Activated naive CD8-positive, alpha-beta T cell treated with anti-CD3 and anti-CD28 coated beads, Interleukin-2, amount 50 U/mL, for 24 hours (primary cell): ENCODE measurements around the gene RABGAP1L.
"Not testable (repeated sequence)": the region's sequence is repeated elsewhere in the genome, so short reads cannot be mapped to it uniquely, and the experiment has no call there.

Experiments used
- ATAC-seq: fragments of 150-1000 bp; cut with Tn5 transposase; one replicate; pipeline ENCODE4 v1.10.0; 2021
- DNase-seq: peaks from one replicate; pipeline ENCODE4 v3.0.0; 2021
- H3K27ac Mint-ChIP-seq: one replicate; pipeline ENCODE4 v1.8.0; 2021; ENCODE audit warnings: mild to moderate bottlenecking, mixed read lengths
- H3K27me3 Mint-ChIP-seq: one replicate; pipeline ENCODE4 v1.8.0; 2021; ENCODE audit warnings: mixed read lengths
- H3K36me3 Mint-ChIP-seq: one replicate; pipeline ENCODE4 v1.8.0; 2021; ENCODE audit warnings: low read depth, mixed read lengths
- H3K4me1 Mint-ChIP-seq: one replicate; pipeline ENCODE4 v1.8.0; 2021; ENCODE audit warnings: mixed read lengths
- H3K4me3 Mint-ChIP-seq: one replicate; pipeline ENCODE4 v1.8.0; 2021; ENCODE audit warnings: mild to moderate bottlenecking, moderate library complexity, mixed read lengths
- H3K9me3 Mint-ChIP-seq: one replicate; pipeline ENCODE4 v1.8.0; 2021; ENCODE audit warnings: mixed read lengths

Gene RABGAP1L

GRCh38 chr1:174142836-174143235 lies 16.5 kb upstream of the RABGAP1L start:
- Mint-ChIP-seq H3K4me3 (no peak overlapping the region), H3K9me3 (no peaks in the 10 kb centered on the region), H3K27ac (no peak overlapping the region), H3K27me3 (peaks cover 2% of the 10 kb centered on the region), H3K4me1 (peaks cover 1% of the 10 kb centered on the region), H3K36me3 (no peaks in the 10 kb centered on the region)
- ATAC-seq: no peak
- DNase-seq: no peak

- not testable (repeated sequence) for H3K27ac Mint-ChIP-seq, H3K4me1 Mint-ChIP-seq, H3K27me3 Mint-ChIP-seq
Measured at GRCh38 chr1:174143727-174144396, 15.5 kb upstream of the RABGAP1L start.

DNA sequence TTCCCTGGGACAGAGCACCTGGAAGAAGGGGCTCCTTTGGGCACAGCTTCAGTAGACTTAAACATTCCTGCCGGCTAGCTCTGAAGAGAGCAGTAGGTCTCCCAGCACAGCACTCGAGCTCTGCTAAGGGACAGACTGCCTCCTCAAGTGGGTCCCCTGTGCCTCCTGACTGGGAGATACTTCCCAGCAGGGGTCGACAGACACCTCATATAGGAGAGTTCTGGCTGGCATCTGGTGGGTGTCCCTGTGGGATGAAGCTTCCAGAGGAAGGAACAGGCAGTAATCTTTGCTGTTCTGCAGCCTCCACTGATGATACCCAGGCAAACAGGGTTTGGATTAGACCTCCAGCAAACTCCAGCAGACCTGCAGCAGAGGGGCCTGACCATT lies 14.9 kb upstream of the RABGAP1L start:
- not testable (repeated sequence) for H3K4me1 Mint-ChIP-seq, H3K4me3 Mint-ChIP-seq, H3K9me3 Mint-ChIP-seq, H3K36me3 Mint-ChIP-seq, ATAC-seq, DNase-seq, H3K27ac Mint-ChIP-seq, H3K27me3 Mint-ChIP-seq

More at GRCh38 chr1:174143727-174144396, 15.5 kb upstream of the RABGAP1L start:
- ATAC-seq, H3K4me3 Mint-ChIP-seq, DNase-seq, H3K9me3 Mint-ChIP-seq, H3K36me3 Mint-ChIP-seq: not testable (repeated sequence)

DNA sequence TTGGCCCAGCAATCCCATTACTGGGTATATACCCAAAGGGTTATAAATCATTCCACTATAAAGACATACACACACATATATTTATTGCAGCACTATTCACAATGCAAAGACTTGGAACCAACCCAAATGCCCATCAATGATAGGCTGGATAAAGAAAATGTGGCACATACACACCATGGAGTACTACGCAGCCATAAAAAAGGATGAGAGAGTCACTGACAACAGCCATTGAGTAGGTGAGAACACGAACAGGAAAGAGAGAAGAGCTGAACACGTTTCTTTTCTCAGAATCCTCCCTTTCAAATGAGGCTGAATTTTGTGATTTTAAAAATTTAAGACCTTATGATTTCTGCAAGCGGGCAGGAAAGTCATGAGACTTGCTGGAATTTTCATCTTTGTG lies 10.1 kb upstream of the RABGAP1L start:
- no peak for DNase-seq
- Mint-ChIP-seq H3K36me3 (no peaks in the 10 kb centered on the region), H3K27ac (no peak overlapping the region), H3K4me3 (no peak overlapping the region), H3K9me3 (peaks cover 3% of the 10 kb centered on the region), H3K27me3 (no peaks in the 10 kb centered on the region), H3K4me1 (peaks cover 18% of the 10 kb centered on the region)
- ATAC-seq: no peak

- no peak for ATAC-seq
- no peak overlapping the region for H3K27ac Mint-ChIP-seq
- H3K4me3 Mint-ChIP-seq: no peak overlapping the region
- H3K36me3 Mint-ChIP-seq: no peaks in the 10 kb centered on the region
- H3K9me3 Mint-ChIP-seq: peaks cover 3% of the 10 kb centered on the region
- DNase-seq: no peak
- H3K4me1 Mint-ChIP-seq: peaks cover 17% of the 10 kb centered on the region
- H3K27me3 Mint-ChIP-seq: no peaks in the 10 kb centered on the region
Measured at GRCh38 chr1:174150499-174150898, 8.8 kb upstream of the RABGAP1L start.

- ATAC-seq (no peak), DNase-seq (no peak)
- Mint-ChIP-seq H3K4me3 (no peak overlapping the region), H3K27ac (no peak overlapping the region), H3K27me3 (no peaks in the 10 kb centered on the region), H3K36me3 (no peaks in the 10 kb centered on the region), H3K9me3 (peaks cover 3% of the 10 kb centered on the region), H3K4me1 (peaks cover 30% of the 10 kb centered on the region)
Measured at GRCh38 chr1:174152427-174152826, 6.9 kb upstream of the RABGAP1L start.

GRCh38 chr1:174153085-174153824 lies 6.1 kb upstream of the RABGAP1L start:
- H3K4me3 Mint-ChIP-seq: no peak overlapping the region
- peaks cover 37% of the 10 kb centered on the region for H3K4me1 Mint-ChIP-seq
- H3K9me3 Mint-ChIP-seq: peaks cover under 1% of the 10 kb centered on the region
- ATAC-seq: peak; percentile 55
- no peaks in the 10 kb centered on the region for H3K36me3 Mint-ChIP-seq
- no peaks in the 10 kb centered on the region for H3K27me3 Mint-ChIP-seq
- DNase-seq: no peak
- no peak overlapping the region for H3K27ac Mint-ChIP-seq

GRCh38 chr1:174153825-174154107 lies 5.6 kb upstream of the RABGAP1L start:
- H3K4me3 Mint-ChIP-seq: no peak overlapping the region
- ATAC-seq (no peak), DNase-seq (no peak)
- H3K27me3 Mint-ChIP-seq: no peaks in the 10 kb centered on the region
- peaks cover 42% of the 10 kb centered on the region for H3K4me1 Mint-ChIP-seq
- H3K27ac Mint-ChIP-seq: no peak overlapping the region
- H3K9me3 Mint-ChIP-seq: no peaks in the 10 kb centered on the region
- no peaks in the 10 kb centered on the region for H3K36me3 Mint-ChIP-seq

DNA sequence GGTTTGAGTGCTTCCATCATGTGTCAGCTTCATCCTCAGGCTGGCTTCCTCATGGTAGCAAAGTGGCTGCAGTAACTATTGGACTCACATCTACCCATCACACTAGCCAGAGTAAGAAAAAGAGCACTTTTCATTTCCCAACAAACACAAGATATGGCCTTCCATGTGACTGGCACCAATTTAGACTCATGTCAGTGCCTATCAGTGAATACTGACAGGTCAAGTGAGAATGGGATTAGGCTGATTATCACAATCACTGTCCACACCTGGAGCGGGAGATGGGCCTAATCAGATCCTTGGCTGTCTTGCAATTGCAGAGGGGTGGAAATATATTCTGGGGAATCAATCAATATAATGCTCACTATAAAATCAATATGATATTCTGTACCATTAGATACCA lies 2.9 kb upstream of the RABGAP1L start:
- no peaks in the 10 kb centered on the region for H3K9me3 Mint-ChIP-seq
- H3K36me3 Mint-ChIP-seq: peaks cover 3% of the 10 kb centered on the region
- peaks cover 58% of the 10 kb centered on the region for H3K4me1 Mint-ChIP-seq
- no peak for ATAC-seq
- no peak overlapping the region for H3K27ac Mint-ChIP-seq
- no peak for DNase-seq
- no peaks in the 10 kb centered on the region for H3K27me3 Mint-ChIP-seq
- no peak overlapping the region for H3K4me3 Mint-ChIP-seq

GRCh38 chr1:174157157-174157806 lies 2.0 kb upstream of the RABGAP1L start:
- DNase-seq: peak; percentile 28
- Mint-ChIP-seq H3K27me3 (no peaks in the 10 kb centered on the region), H3K4me1 (peaks cover 64% of the 10 kb centered on the region), H3K9me3 (no peaks in the 10 kb centered on the region), H3K36me3 (peaks cover 3% of the 10 kb centered on the region), H3K4me3 (peak overlapping the region; percentile 39), H3K27ac (peak overlapping the region; percentile 91)
- peak; percentile 55 for ATAC-seq

- Mint-ChIP-seq H3K4me1 (peaks cover 58% of the 10 kb centered on the region), H3K36me3 (peaks cover 3% of the 10 kb centered on the region), H3K9me3 (no peaks in the 10 kb centered on the region), H3K4me3 (peak overlapping the region; percentile 95), H3K27ac (peak overlapping the region; percentile 91), H3K27me3 (no peaks in the 10 kb centered on the region)
- DNase-seq: no peak
- no peak for ATAC-seq
Measured at GRCh38 chr1:174158767-174159251, 511 bp upstream of the RABGAP1L start.

DNA sequence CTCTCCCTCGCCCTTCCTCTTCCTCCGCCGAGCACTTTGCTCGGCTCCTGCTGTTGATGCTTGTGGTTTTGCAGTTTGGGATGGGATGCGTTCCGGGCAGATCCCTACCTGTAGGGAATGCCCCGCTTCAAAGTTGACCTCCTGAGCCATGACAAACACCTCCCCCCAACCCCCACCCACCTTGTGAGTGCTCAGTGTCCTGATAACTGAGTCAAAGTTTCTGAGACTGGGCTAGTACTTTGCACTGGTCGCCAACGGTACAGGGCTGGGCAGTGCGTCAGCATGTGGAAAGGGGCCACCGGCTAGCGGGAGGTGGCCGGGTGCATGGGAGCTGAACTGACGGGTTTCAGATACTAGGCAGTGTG lies 771 bp downstream of the RABGAP1L start:
- H3K27ac Mint-ChIP-seq: peak overlapping the region; percentile 93
- peaks cover 3% of the 10 kb centered on the region for H3K36me3 Mint-ChIP-seq
- ATAC-seq (peak; percentile 34), DNase-seq (peak; percentile 44)
- H3K27me3 Mint-ChIP-seq: no peaks in the 10 kb centered on the region
- H3K4me3 Mint-ChIP-seq: peak overlapping the region; percentile 95
- H3K9me3 Mint-ChIP-seq: no peaks in the 10 kb centered on the region
- H3K4me1 Mint-ChIP-seq: peaks cover 66% of the 10 kb centered on the region

DNA sequence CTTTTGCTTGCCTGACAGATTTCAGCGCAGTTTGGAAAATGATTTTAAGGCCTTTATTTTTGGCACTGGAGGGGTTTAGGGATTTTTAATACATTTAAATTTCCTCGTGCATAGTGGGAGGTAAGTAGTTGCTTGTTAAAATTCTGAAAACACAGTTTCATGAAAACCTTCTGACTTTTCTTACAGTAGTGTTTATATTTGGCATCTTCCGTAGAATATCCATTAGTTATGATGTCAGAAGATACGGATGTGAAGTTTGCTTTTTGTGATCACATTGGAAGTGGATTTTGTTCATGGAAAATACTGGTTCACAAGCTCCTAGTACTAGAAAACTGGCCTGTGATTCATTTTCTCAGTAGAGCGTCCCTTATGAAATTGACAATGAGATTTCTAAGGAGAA lies 1.3 kb downstream of the RABGAP1L start:
- Mint-ChIP-seq H3K4me1 (peaks cover 68% of the 10 kb centered on the region), H3K27me3 (no peaks in the 10 kb centered on the region), H3K36me3 (peaks cover 3% of the 10 kb centered on the region), H3K27ac (peak overlapping the region; percentile 93), H3K9me3 (no peaks in the 10 kb centered on the region), H3K4me3 (peak overlapping the region; percentile 95)
- ATAC-seq (no peak), DNase-seq (no peak)

DNA sequence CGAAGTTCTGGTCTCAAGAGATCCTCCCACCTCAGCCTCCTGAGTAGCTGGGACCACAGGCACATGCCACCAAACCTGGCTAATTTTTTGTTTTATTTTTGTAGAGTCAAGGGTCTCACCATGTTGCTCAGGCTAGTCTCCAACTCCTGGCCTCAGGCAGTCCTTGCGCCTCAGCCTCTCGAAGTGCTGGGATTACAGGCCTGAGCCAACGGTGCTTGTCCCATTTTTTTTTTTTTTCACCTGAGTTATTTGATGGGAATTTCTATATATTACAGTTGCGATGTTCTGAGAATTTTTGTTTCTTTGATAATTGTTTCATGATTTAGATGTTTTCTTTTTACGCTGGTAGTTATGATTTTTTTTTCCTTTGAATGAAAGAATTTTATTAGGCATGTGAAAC lies 2.5 kb downstream of the RABGAP1L start:
- Mint-ChIP-seq H3K27ac (no peak overlapping the region), H3K27me3 (no peaks in the 10 kb centered on the region), H3K9me3 (no peaks in the 10 kb centered on the region), H3K4me1 (peaks cover 73% of the 10 kb centered on the region), H3K36me3 (peaks cover 11% of the 10 kb centered on the region), H3K4me3 (no peak overlapping the region)
- ATAC-seq: no peak
- DNase-seq: no peak

- ATAC-seq (no peak), DNase-seq (no peak)
- no peak overlapping the region for H3K4me3 Mint-ChIP-seq
- H3K9me3 Mint-ChIP-seq: no peaks in the 10 kb centered on the region
- peaks cover 17% of the 10 kb centered on the region for H3K36me3 Mint-ChIP-seq
- H3K4me1 Mint-ChIP-seq: peaks cover 70% of the 10 kb centered on the region
- H3K27me3 Mint-ChIP-seq: no peaks in the 10 kb centered on the region
- H3K27ac Mint-ChIP-seq: no peak overlapping the region
Measured at GRCh38 chr1:174164826-174165225, 5.5 kb downstream of the RABGAP1L start.
